Endothelial cell of hepatic sinusoid (primary cell): Measurements from ENCODE around the gene GGA2.
"Not testable (repeated sequence)": the region's sequence is repeated elsewhere in the genome, so short reads cannot be mapped to it uniquely, and the experiment has no call there.

ENCODE experiments used
- in situ Hi-C: cut with HindIII; loops from 2 replicates; pipeline ENCODE4 v1.10.0; 2017; ENCODE audit warnings: low sequenced_read_pairs

GGA2 gene

GRCh38 chr16:23527961-23528643 is 17.8 kb upstream of the GGA2 start:
- in situ Hi-C loops = no loop called here

GRCh38 chr16:23524886-23525285 is 14.6 kb upstream of the GGA2 start:
- in situ Hi-C loops = no loop called here

- in situ Hi-C loops = no loop called here
Measured at GRCh38 chr16:23523876-23524385, 13.6 kb upstream of the GGA2 start.

GRCh38 chr16:23523321-23523720 is 13.0 kb upstream of the GGA2 start:
- in situ Hi-C loops = no loop called here

GRCh38 chr16:23521965-23522364 is 11.7 kb upstream of the GGA2 start:
- in situ Hi-C loops = no loop called here

- in situ Hi-C loops = no loop called here
Measured at GRCh38 chr16:23521037-23521743, 10.9 kb upstream of the GGA2 start.

GRCh38 chr16:23520500-23520899 is 10.2 kb upstream of the GGA2 start:
- in situ Hi-C loops = no loop called here

GRCh38 chr16:23519282-23519681 is 9.0 kb upstream of the GGA2 start:
- in situ Hi-C loops = no loop called here

- in situ Hi-C loops = no loop called here
Measured at GRCh38 chr16:23518435-23518891, 8.2 kb upstream of the GGA2 start.

GRCh38 chr16:23516366-23517137 is 6.3 kb upstream of the GGA2 start:
- in situ Hi-C loops = no loop called here

- in situ Hi-C loops = no loop called here
Measured at GRCh38 chr16:23515881-23516280, 5.6 kb upstream of the GGA2 start.

GRCh38 chr16:23514381-23515152 is 4.3 kb upstream of the GGA2 start:
- in situ Hi-C loops = no loop called here

- in situ Hi-C loops = no loop called here
Measured at GRCh38 chr16:23512168-23512695, 1.9 kb upstream of the GGA2 start.

- in situ Hi-C loops = no loop called here
Measured at GRCh38 chr16:23511731-23512130, 1.4 kb upstream of the GGA2 start.

GRCh38 chr16:23510915-23511270 is 599 bp upstream of the GGA2 start:
- in situ Hi-C loops = not testable (repeated sequence)

GRCh38 chr16:23509782-23510163 is 521 bp downstream of the GGA2 start:
- in situ Hi-C loops = loop anchor here (5.0 kb wide), 1 partner anchor 42 kb away; no protein-coding TSS in a partner anchor

GRCh38 chr16:23509441-23509754 is 896 bp downstream of the GGA2 start:
- in situ Hi-C loops = loop anchor here (5.0 kb wide), 1 partner anchor 42 kb away; no protein-coding TSS in a partner anchor

GRCh38 chr16:23508589-23509440 is 1.5 kb downstream of the GGA2 start:
- in situ Hi-C loops = loop anchor here (5.0 kb wide), 1 partner anchor 42 kb away; no protein-coding TSS in a partner anchor

GRCh38 chr16:23506606-23506994 is 3.7 kb downstream of the GGA2 start:
- in situ Hi-C loops = loop anchor here (5.0 kb wide), 1 partner anchor 39 kb away; no protein-coding TSS in a partner anchor
